ENCODE measurements around the gene TMEM150A. TPM values are rescaled to one million over a fixed set of nuclear protein-coding genes. Genes with fewer than 3 reads are reported as not detected.

Gene TMEM150A
- total and polyA plus RNA-seq, 2 of the 13 experiments (the other 11 are each of a cell fraction or from before 2014, with no cell fraction given) = 30.1 to 70.4 TPM

- TF ChIP-seq ZKSCAN8 (CRISPR knock-in tag; IDR thresholded peaks at IDR 0.05; ENCODE audit: borderline replicate concordance) = peak; percentile 34; the same call in 1 of the 2 replicates
- TF ChIP-seq ESRRA (CRISPR knock-in tag; IDR thresholded peaks at IDR 0.05; ENCODE audit: low read depth) = peak; percentile 59; the same call in 1 of the 2 replicates
- peak; percentile 84 for TF ChIP-seq HMGXB3 (CRISPR knock-in tag; IDR thresholded peaks at IDR 0.05; ENCODE audit: borderline replicate concordance)
- TF ChIP-seq MYC (CRISPR knock-in tag; IDR thresholded peaks at IDR 0.05; ENCODE audit: borderline replicate concordance) = peak; percentile 75; the same call in 1 of the 2 replicates
- TF ChIP-seq KDM2A (CRISPR knock-in tag; IDR thresholded peaks at IDR 0.05; ENCODE audit: borderline replicate concordance, low read depth) = peak; percentile 99
- TF ChIP-seq NR2C2 (CRISPR knock-in tag; IDR thresholded peaks at IDR 0.05; ENCODE audit: borderline replicate concordance) = peak; percentile 64; the same call in 1 of the 2 replicates
- TF ChIP-seq MXI1 (IDR thresholded peaks at IDR 0.05; ENCODE audit: borderline replicate concordance, low read depth, low read length) = peak; percentile 72; the same call in 1 of the 3 replicates
- TF ChIP-seq SMARCC2 (IDR thresholded peaks at IDR 0.05) = no peak
- 0 out of 2 replicates have a peak, but pooled peaks have one; percentile 10 for TF ChIP-seq ZMYM3 (CRISPR knock-in tag; IDR thresholded peaks at IDR 0.05)
- TF ChIP-seq, protein P1, sequence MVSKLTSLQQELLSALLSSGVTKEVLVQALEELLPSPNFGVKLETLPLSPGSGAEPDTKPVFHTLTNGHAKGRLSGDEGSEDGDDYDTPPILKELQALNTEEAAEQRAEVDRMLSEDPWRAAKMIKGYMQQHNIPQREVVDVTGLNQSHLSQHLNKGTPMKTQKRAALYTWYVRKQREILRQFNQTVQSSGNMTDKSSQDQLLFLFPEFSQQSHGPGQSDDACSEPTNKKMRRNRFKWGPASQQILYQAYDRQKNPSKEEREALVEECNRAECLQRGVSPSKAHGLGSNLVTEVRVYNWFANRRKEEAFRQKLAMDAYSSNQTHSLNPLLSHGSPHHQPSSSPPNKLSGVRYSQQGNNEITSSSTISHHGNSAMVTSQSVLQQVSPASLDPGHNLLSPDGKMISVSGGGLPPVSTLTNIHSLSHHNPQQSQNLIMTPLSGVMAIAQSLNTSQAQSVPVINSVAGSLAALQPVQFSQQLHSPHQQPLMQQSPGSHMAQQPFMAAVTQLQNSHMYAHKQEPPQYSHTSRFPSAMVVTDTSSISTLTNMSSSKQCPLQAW (CRISPR knock-in tag; IDR thresholded peaks at IDR 0.05) = peak; percentile 56
- peak; percentile 93 for TF ChIP-seq ZNF737 (CRISPR knock-in tag; IDR thresholded peaks at IDR 0.05; ENCODE audit: borderline replicate concordance)
- TF ChIP-seq HMGXB4 (CRISPR knock-in tag; IDR thresholded peaks at IDR 0.05; ENCODE audit: borderline replicate concordance in 1 of 2, low read depth in 1 of 2) = peak in 1 of 2 experiments; percentile 61; a peak in 2 of 4 replicates
- no peak for TF ChIP-seq FOXM1 (CRISPR knock-in tag; IDR thresholded peaks at IDR 0.05)
- peak; percentile 38 for TF ChIP-seq PTBP1 (IDR thresholded peaks at IDR 0.05; ENCODE audit: low read depth, low read length, poor library complexity, severe bottlenecking)
- TF ChIP-seq NCOA1 (CRISPR knock-in tag; IDR thresholded peaks at IDR 0.05) = peak; percentile 79; the same call in 1 of the 2 replicates
- peak; percentile 94; the same call in 1 of the 2 replicates for TF ChIP-seq ZNF619 (CRISPR knock-in tag; IDR thresholded peaks at IDR 0.05)
- no peak for TF ChIP-seq NBN (conservative IDR thresholded peaks at IDR 0.05)
- TF ChIP-seq MXD4 (CRISPR knock-in tag; IDR thresholded peaks at IDR 0.05) = peak; percentile 62; the same call in 1 of the 2 replicates
These were observed 7.0 kb downstream of the TMEM150A start, which contains the start of gene RNF181 (continued) for GRCh38 chr2:85595301-85596025.
